ENCODE data around the gene ABCA1. TPM values are rescaled to one million over a fixed set of nuclear protein-coding genes. Genes with fewer than 3 reads are reported as not detected.

ABCA1 gene
- total RNA-seq, 1 donor from 2014 or later: 20.8 TPM

- H3K36me3 Mint-ChIP-seq: peaks cover 5% of the 10 kb centered on the region
- H3K27me3 Mint-ChIP-seq: no peaks in the 10 kb centered on the region
- H3K4me1 Mint-ChIP-seq (ENCODE audit: unreplicated experiment): no peaks in the 10 kb centered on the region
- H3K4me3 Mint-ChIP-seq: no peak overlapping the region
- no peak overlapping the region for H3K27ac Mint-ChIP-seq
- H3K9me3 Mint-ChIP-seq: no peaks in the 10 kb centered on the region
- DNase-seq (ENCODE audit: extremely low spot score, unreplicated experiment): no peak
- no peak for TF ChIP-seq CTCF (conservative IDR thresholded peaks at IDR 0.05)
Measured at GRCh38 chr9:104775976-104776375, 152.0 kb downstream of the ABCA1 start.

- no peak for DNase-seq (ENCODE audit: extremely low spot score, unreplicated experiment)
- Mint-ChIP-seq H3K9me3 (no peaks in the 10 kb centered on the region), H3K36me3 (peaks cover 5% of the 10 kb centered on the region), H3K4me1 (ENCODE audit: unreplicated experiment) (no peaks in the 10 kb centered on the region), H3K4me3 (no peak overlapping the region), H3K27me3 (no peaks in the 10 kb centered on the region), H3K27ac (no peak overlapping the region)
- TF ChIP-seq CTCF (conservative IDR thresholded peaks at IDR 0.05): no peak
Measured at GRCh38 chr9:104775574-104775936, 152.4 kb downstream of the ABCA1 start.

GRCh38 chr9:104774831-104775573, 153.0 kb downstream of the ABCA1 start:
- Mint-ChIP-seq H3K27ac (no peak overlapping the region), H3K36me3 (peaks cover 5% of the 10 kb centered on the region), H3K4me3 (no peak overlapping the region), H3K27me3 (no peaks in the 10 kb centered on the region), H3K4me1 (ENCODE audit: unreplicated experiment) (no peaks in the 10 kb centered on the region), H3K9me3 (no peaks in the 10 kb centered on the region)
- DNase-seq (ENCODE audit: extremely low spot score, unreplicated experiment): no peak
- no peak for TF ChIP-seq CTCF (conservative IDR thresholded peaks at IDR 0.05)

GRCh38 chr9:104774132-104774531, 153.8 kb downstream of the ABCA1 start:
- Mint-ChIP-seq H3K4me3 (no peak overlapping the region), H3K27me3 (no peaks in the 10 kb centered on the region), H3K27ac (no peak overlapping the region), H3K9me3 (no peaks in the 10 kb centered on the region), H3K36me3 (peaks cover 5% of the 10 kb centered on the region), H3K4me1 (ENCODE audit: unreplicated experiment) (no peaks in the 10 kb centered on the region)
- TF ChIP-seq CTCF (conservative IDR thresholded peaks at IDR 0.05): no peak
- DNase-seq (ENCODE audit: extremely low spot score, unreplicated experiment): no peak

GRCh38 chr9:104772714-104773510, 155.0 kb downstream of the ABCA1 start:
- no peak for TF ChIP-seq CTCF (conservative IDR thresholded peaks at IDR 0.05)
- Mint-ChIP-seq H3K4me1 (ENCODE audit: unreplicated experiment) (no peaks in the 10 kb centered on the region), H3K4me3 (no peak overlapping the region), H3K36me3 (peaks cover 5% of the 10 kb centered on the region), H3K27ac (no peak overlapping the region), H3K27me3 (no peaks in the 10 kb centered on the region), H3K9me3 (no peaks in the 10 kb centered on the region)
- no peak for DNase-seq (ENCODE audit: extremely low spot score, unreplicated experiment)
